HG02678 (cell line): Measurements from ENCODE around the gene DNAJC18.
"Not testable (repeated sequence)": the region's sequence is repeated elsewhere in the genome, so short reads cannot be mapped to it uniquely, and the experiment has no call there.

Source experiments
- ATAC-seq: cut with Tn5 transposase; IDR thresholded peaks from one replicate; pipeline ENCODE4 v1.9.1; 2021; ENCODE audit warnings: mild to moderate bottlenecking, moderate library complexity; ENCODE audit not compliant: unreplicated experiment

DNAJC18 gene

GRCh38 chr5:139389701-139390638, 49.4 kb downstream of the DNAJC18 start, which contains the start of gene MZB1:
TSS of gene MZB1 (minus strand) at chr5:139389913. CDS start at chr5:139389856, 57 bp downstream.
- peak; percentile 42 for ATAC-seq

GRCh38 chr5:139388198-139388821, 51.0 kb downstream of the DNAJC18 start:
- no peak for ATAC-seq

- no peak for ATAC-seq
Observed at GRCh38 chr5:139387611-139388197, 51.6 kb downstream of the DNAJC18 start.

GRCh38 chr5:139386956-139387355, 52.4 kb downstream of the DNAJC18 start:
- not testable (repeated sequence) for ATAC-seq

- no peak for ATAC-seq
Observed at GRCh38 chr5:139386050-139386438, 53.3 kb downstream of the DNAJC18 start.

GRCh38 chr5:139385061-139386049, 54.0 kb downstream of the DNAJC18 start:
- no peak for ATAC-seq

GRCh38 chr5:139384591-139385051, 54.7 kb downstream of the DNAJC18 start:
- ATAC-seq, result no peak

GRCh38 chr5:139383993-139384590, 55.2 kb downstream of the DNAJC18 start:
- no peak for ATAC-seq

- no peak for ATAC-seq
Observed at GRCh38 chr5:139383275-139383992, 55.9 kb downstream of the DNAJC18 start, which contains the start of gene SLC23A1. TSS of gene SLC23A1 (minus strand) at chr5:139383297. CDS start at chr5:139383253, 44 bp downstream.

GRCh38 chr5:139382807-139383206, 56.5 kb downstream of the DNAJC18 start:
- no peak for ATAC-seq

GRCh38 chr5:139381837-139382761, 57.2 kb downstream of the DNAJC18 start:
- ATAC-seq, result no peak

GRCh38 chr5:139379626-139380449, 59.5 kb downstream of the DNAJC18 start:
- no peak for ATAC-seq

- no peak for ATAC-seq
Observed at GRCh38 chr5:139378941-139379361, 60.4 kb downstream of the DNAJC18 start.

GRCh38 chr5:139378101-139378825, 61.1 kb downstream of the DNAJC18 start:
- ATAC-seq, result no peak

GRCh38 chr5:139377226-139377625, 62.1 kb downstream of the DNAJC18 start:
- ATAC-seq, result no peak

- ATAC-seq, result no peak
Observed at GRCh38 chr5:139376364-139376763, 63.0 kb downstream of the DNAJC18 start.
